Measurements from ENCODE around the gene SCN3B. TPM values are rescaled to one million over a fixed set of nuclear protein-coding genes. Genes with fewer than 3 reads are reported as not detected.

SCN3B gene
- total RNA-seq, 1 donor from 2014 or later: 34.1 TPM

DNA sequence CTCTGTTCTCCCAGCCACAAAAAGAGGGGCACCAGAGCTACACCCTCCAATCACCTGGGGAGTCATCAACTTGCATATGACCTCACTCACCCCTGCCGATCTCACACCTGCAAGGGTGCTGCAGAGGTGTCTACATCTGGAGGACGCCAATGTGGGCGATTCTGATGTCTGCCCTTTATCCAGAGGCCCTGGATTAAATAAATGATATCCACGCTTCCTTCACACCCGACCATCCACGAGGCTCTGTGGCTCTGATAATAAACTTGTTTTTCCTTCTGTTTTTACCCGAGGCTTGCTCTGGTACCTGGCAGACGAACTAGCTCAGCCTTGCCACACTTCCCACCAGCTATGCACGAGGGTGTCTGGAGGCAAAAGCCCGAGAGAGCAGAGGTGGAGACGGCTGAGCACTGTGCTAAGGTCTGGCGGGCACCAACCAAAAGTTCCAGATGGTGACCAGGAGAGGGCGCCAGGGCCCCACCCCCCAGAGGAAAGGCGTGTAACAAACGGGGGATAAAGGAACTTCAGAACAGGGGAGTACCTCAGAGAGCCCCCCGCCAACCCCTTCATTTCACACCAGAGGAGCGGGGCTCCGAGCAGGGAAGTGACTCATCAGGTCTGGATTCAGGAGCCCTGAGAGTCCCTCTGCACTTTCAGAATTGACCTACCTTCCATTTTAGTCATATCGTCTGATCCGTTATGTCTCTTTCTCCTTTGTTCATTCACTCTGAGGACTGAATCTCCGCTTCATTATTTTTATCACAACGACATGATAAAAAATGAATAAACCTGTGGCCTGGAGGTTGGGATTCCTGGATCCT lies 13.5 kb downstream of the SCN3B start:
- DNase-seq (ENCODE audit: low spot score): peak; percentile 65

DNA sequence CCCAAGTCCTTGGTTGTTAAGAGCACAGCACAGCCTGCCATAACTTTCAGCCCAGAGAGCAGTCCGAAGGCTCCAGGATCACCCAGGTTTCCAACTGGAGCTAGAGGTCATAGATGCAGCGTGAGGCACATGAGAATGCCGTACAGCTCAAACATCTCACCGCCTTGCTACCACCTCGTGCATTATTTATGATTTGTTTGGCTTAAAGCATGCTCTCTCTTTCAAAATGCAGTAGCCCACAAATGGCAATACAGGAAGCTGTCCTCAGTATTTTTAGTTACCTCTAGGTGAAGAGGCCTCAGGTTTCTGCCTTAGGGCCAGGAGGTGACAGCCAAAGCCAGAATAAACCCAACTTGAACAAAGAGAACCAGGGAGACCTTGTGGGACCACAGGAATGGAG lies 14.4 kb downstream of the SCN3B start:
- TF ChIP-seq, protein P1, sequence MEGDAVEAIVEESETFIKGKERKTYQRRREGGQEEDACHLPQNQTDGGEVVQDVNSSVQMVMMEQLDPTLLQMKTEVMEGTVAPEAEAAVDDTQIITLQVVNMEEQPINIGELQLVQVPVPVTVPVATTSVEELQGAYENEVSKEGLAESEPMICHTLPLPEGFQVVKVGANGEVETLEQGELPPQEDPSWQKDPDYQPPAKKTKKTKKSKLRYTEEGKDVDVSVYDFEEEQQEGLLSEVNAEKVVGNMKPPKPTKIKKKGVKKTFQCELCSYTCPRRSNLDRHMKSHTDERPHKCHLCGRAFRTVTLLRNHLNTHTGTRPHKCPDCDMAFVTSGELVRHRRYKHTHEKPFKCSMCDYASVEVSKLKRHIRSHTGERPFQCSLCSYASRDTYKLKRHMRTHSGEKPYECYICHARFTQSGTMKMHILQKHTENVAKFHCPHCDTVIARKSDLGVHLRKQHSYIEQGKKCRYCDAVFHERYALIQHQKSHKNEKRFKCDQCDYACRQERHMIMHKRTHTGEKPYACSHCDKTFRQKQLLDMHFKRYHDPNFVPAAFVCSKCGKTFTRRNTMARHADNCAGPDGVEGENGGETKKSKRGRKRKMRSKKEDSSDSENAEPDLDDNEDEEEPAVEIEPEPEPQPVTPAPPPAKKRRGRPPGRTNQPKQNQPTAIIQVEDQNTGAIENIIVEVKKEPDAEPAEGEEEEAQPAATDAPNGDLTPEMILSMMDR (IDR thresholded peaks at IDR 0.05; ENCODE audit: unreplicated experiment): no peak
- H3K27ac Mint-ChIP-seq (ENCODE audit: unreplicated experiment): no peak overlapping the region
- H3K9me3 Mint-ChIP-seq (ENCODE audit: unreplicated experiment): no peaks in the 10 kb centered on the region
- H3K36me3 Mint-ChIP-seq (ENCODE audit: low read depth, unreplicated experiment): peaks cover 45% of the 10 kb centered on the region
- H3K4me1 Mint-ChIP-seq (ENCODE audit: unreplicated experiment): peaks cover 6% of the 10 kb centered on the region
- peaks cover 7% of the 10 kb centered on the region for H3K27me3 Mint-ChIP-seq (ENCODE audit: unreplicated experiment)
- DNase-seq (ENCODE audit: low spot score): no peak
- H3K4me3 Mint-ChIP-seq (ENCODE audit: unreplicated experiment): no peak overlapping the region

More for the DNA sequence above, 13.5 kb downstream of the SCN3B start:
- TF ChIP-seq, protein P1 (IDR thresholded peaks at IDR 0.05; ENCODE audit: unreplicated experiment): peak; percentile 76
- H3K9me3 Mint-ChIP-seq (ENCODE audit: unreplicated experiment): no peaks in the 10 kb centered on the region
- peaks cover 6% of the 10 kb centered on the region for H3K4me1 Mint-ChIP-seq (ENCODE audit: unreplicated experiment)
- H3K4me3 Mint-ChIP-seq (ENCODE audit: unreplicated experiment): peak overlapping the region; percentile 63
- peaks cover 7% of the 10 kb centered on the region for H3K27me3 Mint-ChIP-seq (ENCODE audit: unreplicated experiment)
- H3K27ac Mint-ChIP-seq (ENCODE audit: unreplicated experiment): no peak overlapping the region
- H3K36me3 Mint-ChIP-seq (ENCODE audit: low read depth, unreplicated experiment): peaks cover 44% of the 10 kb centered on the region

DNA sequence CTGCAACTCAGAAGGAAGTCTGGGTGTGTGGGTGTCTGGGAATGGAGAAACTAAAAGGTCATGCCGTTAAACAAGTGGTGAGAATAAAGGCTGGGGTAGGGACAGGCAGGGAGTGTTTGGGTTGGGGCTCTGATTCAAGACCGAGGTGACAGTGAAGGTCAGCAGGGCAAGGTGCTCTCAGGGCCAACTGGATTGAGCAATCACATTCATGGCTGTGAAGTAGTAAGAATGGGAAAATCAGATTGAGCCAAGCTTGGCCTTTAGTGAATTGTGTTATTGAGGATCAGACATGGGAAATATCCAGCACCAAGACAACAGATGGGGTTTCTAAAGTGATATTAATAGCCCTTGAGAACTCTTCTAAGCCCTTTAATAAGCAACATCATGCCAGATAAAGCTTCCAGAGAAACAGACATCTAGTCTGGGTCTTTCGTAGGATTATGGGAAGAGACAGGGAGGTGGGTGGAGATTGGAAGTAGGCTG lies 24.3 kb downstream of the SCN3B start:
- peaks cover 29% of the 10 kb centered on the region for H3K36me3 Mint-ChIP-seq (ENCODE audit: low read depth, unreplicated experiment)
- no peak for DNase-seq (ENCODE audit: low spot score)
- peaks cover 10% of the 10 kb centered on the region for H3K4me1 Mint-ChIP-seq (ENCODE audit: unreplicated experiment)
- no peak overlapping the region for H3K4me3 Mint-ChIP-seq (ENCODE audit: unreplicated experiment)
- no peaks in the 10 kb centered on the region for H3K9me3 Mint-ChIP-seq (ENCODE audit: unreplicated experiment)
- H3K27me3 Mint-ChIP-seq (ENCODE audit: unreplicated experiment): peaks cover 5% of the 10 kb centered on the region
- TF ChIP-seq, protein P1 (IDR thresholded peaks at IDR 0.05; ENCODE audit: unreplicated experiment): no peak
- no peak overlapping the region for H3K27ac Mint-ChIP-seq (ENCODE audit: unreplicated experiment)

DNA sequence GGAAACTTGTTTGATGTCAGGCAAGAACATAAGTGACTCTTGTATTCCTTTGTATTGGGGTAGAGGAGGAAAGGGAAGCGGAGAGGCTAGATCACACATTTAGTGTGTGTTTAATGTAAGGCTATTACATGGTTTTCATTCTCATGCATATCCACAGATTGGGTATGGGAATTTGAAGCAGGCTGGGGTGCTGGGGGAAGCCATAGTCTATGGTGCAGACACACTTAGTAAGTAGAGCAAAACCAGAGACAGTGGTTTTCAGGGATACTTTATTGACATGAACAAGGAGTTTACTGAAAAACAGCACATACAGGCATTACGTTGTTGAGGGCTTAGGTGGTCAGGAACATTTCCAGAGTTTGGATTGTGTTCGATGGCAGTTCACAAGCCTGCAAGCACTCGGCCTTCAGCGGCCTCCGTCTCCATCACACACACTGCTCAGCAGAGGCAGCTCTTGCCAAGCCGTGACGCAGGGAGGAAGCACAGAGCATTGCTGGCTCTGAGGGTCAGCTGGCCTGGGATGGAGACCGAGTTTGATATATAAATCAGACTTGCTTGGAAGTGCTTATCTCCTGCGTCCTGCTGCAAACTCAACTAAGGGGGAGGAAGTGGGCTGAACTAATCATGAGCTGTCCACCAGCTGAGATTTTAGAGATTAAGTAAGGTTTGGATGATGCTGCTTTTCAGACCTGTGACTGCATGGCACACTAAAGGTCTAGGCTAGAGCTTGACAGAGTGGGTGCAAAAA lies 25.3 kb downstream of the SCN3B start:
- peaks cover 5% of the 10 kb centered on the region for H3K27me3 Mint-ChIP-seq (ENCODE audit: unreplicated experiment)
- H3K4me3 Mint-ChIP-seq (ENCODE audit: unreplicated experiment): no peak overlapping the region
- no peaks in the 10 kb centered on the region for H3K9me3 Mint-ChIP-seq (ENCODE audit: unreplicated experiment)
- peak; percentile 7 for DNase-seq (ENCODE audit: low spot score)
- no peak overlapping the region for H3K27ac Mint-ChIP-seq (ENCODE audit: unreplicated experiment)
- peaks cover 30% of the 10 kb centered on the region for H3K36me3 Mint-ChIP-seq (ENCODE audit: low read depth, unreplicated experiment)
- H3K4me1 Mint-ChIP-seq (ENCODE audit: unreplicated experiment): peaks cover 10% of the 10 kb centered on the region
- TF ChIP-seq, protein P1 (IDR thresholded peaks at IDR 0.05; ENCODE audit: unreplicated experiment): no peak

Data from endothelial cell (in vitro differentiated cells).